ENCODE measurements around the gene NR2C2.

Gene NR2C2

DNA sequence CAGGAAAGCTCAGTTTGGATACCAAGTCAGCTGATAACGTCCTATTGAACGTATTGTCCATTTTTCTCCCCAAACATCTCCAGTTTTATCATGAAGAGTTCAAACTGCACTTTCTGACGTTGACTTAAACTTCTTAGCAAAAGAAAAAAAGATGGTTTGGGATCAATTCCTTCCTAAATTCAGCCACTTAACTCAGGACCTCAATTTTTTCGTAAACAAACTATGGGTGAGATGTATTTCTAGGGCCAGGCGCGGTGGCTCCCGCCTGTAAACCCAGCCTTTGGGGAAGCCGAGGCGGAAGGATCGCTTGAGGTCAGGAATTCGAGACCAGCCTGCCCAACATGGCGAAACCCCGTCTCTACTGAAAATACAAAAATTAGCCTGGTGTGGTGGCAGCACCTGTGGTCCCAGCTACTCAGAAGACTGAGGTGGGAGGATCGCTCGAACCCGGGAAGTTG lies 118.2 kb downstream of the NR2C2 start:
- no peak for DNase-seq

DNA sequence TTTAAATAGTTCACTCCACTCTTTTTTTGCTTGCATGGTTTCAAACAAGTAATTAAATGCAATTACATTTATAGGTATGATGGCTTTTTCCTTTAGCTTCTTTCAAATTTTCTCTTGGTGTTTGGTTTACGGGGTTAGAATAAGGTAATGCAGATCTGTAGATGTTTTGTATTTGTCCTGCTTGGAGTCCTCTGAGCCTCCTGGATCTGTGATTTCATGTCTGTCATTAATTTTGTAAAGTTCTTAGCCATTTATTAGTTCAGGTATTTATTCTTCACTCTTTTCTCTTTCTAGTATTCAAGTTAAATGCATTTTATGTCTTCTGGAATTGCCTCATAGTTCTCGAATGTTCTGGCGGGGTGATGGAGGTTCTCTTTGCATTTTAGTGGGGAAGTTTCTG lies 119.1 kb downstream of the NR2C2 start:
- no peak for DNase-seq

DNA sequence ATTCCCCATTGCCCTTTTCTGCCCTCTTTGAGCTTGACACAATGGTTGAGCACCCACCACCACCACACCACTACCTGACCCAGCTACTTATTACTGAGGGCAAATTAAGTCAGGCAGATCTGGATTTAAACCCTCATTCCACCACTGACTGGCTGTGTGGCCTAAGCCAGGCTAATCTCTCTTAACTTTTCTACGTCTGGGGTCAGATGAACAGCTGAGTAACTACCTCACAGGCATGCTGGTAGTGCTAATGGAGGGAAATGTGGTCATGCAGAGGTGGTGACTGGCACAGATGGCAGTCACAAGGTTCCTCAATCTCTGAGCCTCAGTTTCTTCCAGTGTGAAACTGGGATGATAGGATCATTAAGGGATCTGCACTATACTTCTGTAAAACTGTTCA lies 122.1 kb downstream of the NR2C2 start:
- no peak for DNase-seq

DNA sequence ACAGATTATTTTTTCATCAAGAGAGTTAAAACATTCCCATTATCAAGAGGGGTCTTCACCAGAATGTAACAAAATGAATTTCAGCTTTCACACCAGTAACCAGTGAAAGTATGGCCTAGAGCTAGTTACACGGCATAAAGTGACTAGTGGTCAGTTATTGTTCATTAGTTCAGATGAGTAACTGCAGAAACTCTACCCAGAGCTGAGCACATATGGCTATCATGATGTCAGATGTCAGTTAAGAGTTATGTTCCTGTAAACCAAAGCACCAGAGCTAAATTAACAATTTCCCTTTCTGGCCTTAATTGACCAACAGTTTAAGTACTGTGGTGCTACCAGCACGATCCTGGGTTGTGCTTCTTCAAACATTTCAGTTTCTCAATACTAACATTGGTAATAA lies 124.3 kb downstream of the NR2C2 start:
- DNase-seq, result no peak

DNA sequence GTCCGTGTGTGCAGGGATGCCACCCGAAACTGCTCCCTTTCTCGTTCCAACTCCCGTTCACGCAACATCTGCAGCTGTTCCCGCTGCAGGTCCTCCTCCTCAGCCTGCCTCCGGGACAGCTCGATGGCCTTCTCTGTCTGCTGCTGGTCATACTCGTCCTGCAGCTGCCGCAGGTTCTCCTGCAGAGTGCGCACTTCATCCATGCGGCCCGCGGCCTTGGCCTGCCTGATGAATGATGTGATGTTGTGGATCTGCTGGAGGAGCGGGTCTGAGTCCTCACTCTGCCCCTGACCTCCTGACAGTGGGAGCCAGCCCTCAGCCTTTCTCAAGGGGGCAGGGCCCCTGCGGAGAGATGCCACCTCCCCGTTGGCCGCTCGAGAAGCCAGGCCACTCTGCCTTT lies 127.1 kb downstream of the NR2C2 start:
- no peak for DNase-seq

DNA sequence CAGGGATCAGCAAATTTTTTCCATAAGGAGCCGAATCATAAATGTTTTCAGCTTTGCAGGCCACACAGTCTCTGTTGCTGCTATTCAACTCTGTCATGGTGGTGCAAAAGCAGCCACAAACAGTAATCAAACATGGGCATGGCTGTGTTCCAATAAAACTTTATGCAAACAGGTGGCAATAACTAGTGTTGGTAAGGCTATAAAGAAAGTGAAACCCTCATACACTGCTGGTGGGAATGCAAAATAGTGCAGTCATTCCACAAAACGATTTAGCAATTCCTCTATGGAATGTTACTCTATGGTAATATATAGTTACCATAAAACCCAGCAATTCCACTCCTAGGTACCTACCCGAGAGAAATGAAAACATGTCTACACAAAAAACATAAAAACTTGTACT lies 131.7 kb downstream of the NR2C2 start:
- no peak for DNase-seq

DNA sequence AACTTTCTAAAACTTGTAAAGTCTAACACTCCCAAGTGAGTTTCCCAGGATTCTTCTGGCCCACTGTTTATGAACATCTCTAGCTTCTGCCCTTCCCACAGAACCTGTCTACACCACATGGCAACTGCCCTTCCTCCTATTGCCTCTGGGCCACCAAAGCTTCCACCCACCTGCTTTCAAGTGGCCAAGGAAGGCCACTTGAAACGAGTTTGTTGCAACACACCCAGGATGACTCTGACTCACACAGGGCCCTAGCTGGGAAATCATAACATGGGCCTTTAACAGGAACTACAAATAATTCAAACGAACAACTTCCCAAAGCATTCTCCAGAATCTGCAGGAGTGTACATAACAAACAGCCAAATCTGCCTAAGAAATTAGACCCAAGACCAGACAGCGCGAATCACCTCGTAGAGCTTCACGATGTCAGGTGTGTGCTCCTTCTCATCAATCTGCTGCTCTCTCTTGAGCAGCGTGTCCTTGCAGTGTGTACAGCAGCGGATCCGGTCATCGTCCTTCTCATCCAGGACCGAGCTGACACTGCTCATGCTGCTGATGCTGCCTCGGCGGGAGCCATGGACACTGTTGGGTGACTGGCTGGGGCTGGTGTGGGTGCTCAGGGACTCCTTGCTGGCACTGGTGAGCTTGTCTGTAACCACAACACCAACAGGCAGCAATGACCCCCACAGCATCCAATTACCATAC lies 134.7 kb downstream of the NR2C2 start:
- no peak for DNase-seq

DNA sequence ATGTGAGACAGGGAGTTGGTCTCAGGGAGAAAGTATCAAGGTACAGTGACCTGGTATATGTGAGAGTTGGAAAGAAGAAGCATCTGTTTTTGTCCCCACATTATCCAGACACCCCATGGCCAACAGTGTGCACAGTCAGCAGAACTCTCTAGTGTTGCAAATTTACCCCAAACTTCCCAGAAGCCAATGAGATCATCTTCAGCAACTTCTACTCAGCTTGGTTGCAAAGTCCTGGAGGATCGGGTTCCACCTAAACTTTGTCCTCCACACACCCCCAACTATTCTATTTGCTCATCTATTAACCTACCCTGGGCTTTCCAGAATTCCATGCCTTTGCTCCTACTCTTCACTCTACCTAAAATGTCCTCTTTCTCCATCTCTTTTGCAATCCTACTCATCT lies 135.9 kb downstream of the NR2C2 start:
- no peak for DNase-seq

DNA sequence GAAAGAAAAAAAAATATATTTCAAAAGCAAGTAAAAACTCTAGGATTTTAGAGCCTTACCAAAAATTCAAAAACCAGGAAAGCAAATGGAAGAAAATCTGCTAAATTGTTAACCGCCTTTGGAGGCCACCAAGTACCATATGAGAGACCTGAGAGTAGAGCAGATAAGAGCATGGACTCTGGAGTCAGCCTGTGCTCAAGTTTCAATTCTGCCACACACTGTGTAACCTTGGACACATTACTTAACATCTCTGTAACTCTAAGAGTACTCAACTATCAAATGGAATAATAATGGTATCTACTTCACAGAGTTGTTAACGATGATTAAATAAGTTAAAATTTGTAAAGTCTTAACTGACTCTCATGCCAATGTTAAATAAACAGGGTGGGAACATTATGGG lies 138.9 kb downstream of the NR2C2 start:
- no peak for DNase-seq

DNA sequence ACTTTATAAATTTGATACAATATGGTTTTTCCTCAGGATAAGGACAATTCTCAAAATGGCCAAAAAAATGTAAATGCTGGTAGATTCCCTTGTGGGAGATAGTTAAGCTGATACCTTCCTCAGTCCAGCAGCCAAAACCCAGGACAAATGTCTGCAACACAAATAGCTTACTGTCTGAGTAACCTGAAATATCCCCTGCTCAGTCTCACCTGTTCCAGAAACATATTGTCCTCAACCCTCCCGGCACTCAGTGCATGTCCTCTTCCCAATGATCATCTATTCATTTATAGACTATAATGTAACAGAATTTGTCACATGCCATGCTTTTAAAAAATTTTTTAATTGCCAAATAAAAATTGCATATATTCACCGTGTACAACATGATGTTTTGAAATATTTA lies 139.3 kb downstream of the NR2C2 start:
- DNase-seq, result no peak

DNA sequence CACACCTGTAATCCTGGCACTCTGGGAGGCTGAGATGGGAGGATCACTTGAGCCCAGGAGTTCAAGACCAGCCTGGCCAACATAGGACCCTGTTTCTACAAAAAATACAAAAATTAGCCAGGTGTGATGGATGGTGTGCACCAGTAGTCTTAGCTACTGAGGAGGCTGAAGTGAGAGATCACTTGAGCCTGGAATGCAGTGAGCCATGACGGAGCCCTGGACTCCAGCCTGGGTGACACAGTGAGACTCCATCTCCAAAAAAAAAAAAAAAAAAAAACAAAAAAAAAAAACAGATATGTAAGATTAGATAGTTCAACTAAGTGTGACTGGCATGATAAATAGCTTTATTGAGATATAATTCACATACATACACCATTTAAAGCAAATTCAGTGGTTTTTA lies 141.8 kb downstream of the NR2C2 start:
- no peak for DNase-seq

DNA sequence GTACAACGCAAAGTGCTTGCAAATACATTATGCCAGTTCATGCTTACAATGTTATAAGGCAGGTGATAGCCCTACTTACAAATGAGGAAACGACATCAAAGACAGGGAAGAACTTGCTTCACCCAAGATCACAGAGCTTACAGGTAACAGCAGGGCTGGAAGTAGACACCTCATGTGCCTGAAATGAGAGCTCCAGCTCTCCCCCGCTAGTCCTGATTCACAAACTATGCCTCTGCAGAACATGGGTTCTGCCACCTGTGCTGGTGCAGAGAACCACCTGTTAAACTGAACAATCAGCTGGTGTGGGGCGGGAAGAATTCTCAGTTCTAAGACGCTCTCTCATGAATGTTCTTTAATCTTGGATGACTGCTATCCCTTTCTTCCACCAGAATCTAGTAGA lies 144.2 kb downstream of the NR2C2 start:
- no peak for DNase-seq

DNA sequence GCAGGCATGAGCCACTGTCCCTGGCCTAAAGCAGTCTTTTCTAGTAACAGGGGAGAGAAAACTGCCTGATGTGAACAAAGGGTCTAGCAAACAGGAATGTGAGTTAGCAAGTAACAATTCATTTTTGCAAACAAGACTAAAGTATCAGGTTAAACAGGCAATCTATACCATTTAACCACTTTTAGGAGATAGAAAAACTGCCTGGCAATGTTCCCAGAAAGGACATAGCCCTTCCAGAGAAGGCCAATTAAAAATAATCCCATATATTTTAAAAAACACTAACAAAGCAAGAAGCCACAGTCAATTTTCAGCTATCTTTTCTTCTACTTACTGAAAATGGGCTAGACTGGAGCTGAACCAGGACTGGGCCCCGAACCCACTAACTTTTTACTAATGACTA lies 145.3 kb downstream of the NR2C2 start:
- DNase-seq, result no peak

DNA sequence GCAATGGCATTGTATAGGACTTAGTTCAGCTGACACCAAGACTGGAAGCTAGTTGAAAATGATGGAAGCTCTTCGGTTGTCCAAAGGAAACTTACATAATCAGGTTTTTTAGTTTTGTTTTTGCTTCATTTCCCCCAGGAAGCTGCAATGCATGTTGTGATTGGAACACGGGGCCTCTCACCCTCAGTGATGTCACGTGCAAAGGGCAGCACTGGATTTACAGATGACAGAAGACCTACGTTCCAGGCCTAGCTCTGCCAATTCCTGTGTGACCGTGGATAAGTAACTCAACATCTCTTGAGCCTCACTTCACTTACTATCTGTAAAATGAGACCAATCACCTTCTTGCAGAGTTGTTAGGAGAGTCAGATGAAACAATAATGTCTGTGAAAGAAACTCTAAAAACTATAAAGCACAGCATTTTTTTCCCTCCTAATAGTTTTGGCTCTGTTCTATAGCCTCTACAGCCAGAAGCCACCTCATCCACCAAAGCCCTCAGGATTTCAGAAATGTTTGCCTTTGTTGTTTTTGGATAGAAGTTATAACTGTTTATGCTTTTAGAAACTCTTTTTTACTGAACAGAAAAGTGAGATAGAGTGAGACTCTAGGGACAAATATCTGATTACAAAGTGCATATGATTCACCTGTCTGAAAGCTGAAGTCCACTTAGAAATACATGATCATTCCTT lies 146.9 kb downstream of the NR2C2 start:
- DNase-seq, result no peak

DNA sequence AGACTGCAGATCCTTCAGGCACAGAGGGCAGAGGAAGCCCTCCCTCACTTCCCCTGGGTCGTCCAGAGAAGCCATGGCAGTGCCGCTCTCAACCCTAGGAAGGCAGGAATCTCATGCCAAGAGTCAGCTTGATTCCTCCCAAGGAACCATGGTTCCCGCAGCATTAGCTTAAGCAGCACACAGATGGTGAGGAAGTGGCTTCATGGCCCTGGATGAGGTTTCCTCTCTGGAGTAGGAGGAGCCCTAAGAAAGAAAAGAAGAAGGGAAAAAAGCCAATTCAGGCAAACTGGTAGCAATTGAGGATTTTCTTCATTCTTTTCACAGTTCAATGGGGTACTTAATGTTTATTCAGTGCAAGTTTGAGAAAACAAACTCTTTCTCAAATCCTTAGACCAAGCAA lies 148.7 kb downstream of the NR2C2 start:
- no peak for DNase-seq

DNA sequence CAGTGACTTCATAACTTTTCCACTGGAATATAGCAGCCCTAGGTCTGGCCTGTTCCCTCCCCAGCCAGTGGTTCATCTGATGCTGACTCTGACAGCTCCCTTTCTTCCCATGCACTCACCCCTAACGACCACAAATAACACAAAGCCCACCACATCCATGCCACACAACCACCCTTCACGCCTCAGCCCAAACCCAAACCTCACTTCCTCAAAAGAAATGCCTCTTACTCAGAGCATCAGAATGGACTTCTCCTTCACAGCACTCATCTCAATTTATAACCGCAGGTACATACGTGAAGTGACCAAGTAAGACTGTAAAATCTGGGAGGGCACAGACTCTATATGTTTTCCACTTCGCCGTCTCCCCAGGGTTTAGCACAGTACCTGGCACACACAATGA lies 150.5 kb downstream of the NR2C2 start:
- DNase-seq, result no peak

Measured in activated CD4-positive, alpha-beta T cell treated with anti-CD3 and anti-CD28 coated beads for 1 hour (primary cell).